ENCODE measurements around the gene ALDOC.

ALDOC gene

GRCh38 chr17:28528327-28529012 lies 48.2 kb downstream of the ALDOC start:
- POLR2A ChIA-PET: no interaction called here
- 86% methylated on average over 9 of the region's 9 CpGs for WGBS (ENCODE audit: insufficient coverage)
- no peak for DNase-seq

DNA sequence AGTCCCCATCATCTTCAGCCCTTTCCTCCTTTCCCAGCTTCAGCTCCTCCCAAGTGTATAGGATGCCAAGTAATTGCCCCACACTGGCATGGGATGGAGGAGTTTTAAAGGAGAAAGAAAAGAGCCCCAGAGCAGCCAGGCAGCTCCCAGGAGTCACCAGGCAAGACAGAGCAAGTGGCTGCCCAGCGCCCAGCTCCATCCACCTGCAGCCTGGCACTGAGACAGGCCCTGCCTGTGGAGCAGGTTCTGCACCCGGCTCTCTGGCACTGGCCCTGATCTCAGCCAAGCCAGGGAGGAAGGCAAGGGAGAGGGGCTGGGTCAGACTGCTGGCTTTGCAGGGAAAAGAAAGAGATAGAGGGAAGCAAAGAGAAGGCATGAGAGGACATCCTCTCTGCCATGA lies 48.8 kb downstream of the ALDOC start:
- 100% methylated on average over 2 of the region's 2 CpGs for WGBS (ENCODE audit: insufficient coverage)
- no peak overlapping the region for H3K27ac ChIP-seq (ENCODE audit: insufficient read depth in 1 of 2, low read depth in 1 of 2, low read length in 2 of 2, poor library complexity in 1 of 2, severe bottlenecking in 2 of 2)
- DNase-seq: no peak
- no peaks in the 10 kb centered on the region for H3K36me3 ChIP-seq (ENCODE audit: control insufficient read depth in 4 of 4, insufficient read depth in 4 of 4, low read length in 3 of 4)
- no peak overlapping the region for H3K4me3 ChIP-seq (ENCODE audit: control insufficient read depth in 1 of 7, extremely low read depth in 1 of 7, insufficient read depth in 4 of 7, low read depth in 2 of 7, low read length in 6 of 7)
- ChIA-PET CTCF (interaction anchor here (19.4 kb wide), 1 partner anchor 31 kb away, joined by 260 read pairs; no protein-coding TSS in a partner anchor), POLR2A (no interaction called here)
- H3K27me3 ChIP-seq (replicated peaks in 2 of 5; ENCODE audit: control insufficient read depth in 4 of 5, insufficient read depth in 5 of 5, low read length in 4 of 5): no peaks in the 10 kb centered on the region
- no peaks in the 10 kb centered on the region for H3K4me1 ChIP-seq (ENCODE audit: control extremely low read depth in 1 of 4, control insufficient read depth in 4 of 4, insufficient read depth in 4 of 4, low read length in 3 of 4)
- H3K9me3 ChIP-seq (ENCODE audit: control extremely low read depth in 1 of 5, control insufficient read depth in 4 of 5, insufficient read depth in 2 of 5, low read depth in 1 of 5, low read length in 4 of 5): no peaks in the 10 kb centered on the region

More at GRCh38 chr17:28528327-28529012, 48.2 kb downstream of the ALDOC start:
- H3K27me3 ChIP-seq (replicated peaks in 2 of 5; ENCODE audit: control insufficient read depth in 4 of 5, insufficient read depth in 5 of 5, low read length in 4 of 5): no peaks in the 10 kb centered on the region
- no peaks in the 10 kb centered on the region for H3K9me3 ChIP-seq (ENCODE audit: control extremely low read depth in 1 of 5, control insufficient read depth in 4 of 5, insufficient read depth in 2 of 5, low read depth in 1 of 5, low read length in 4 of 5)
- no peak overlapping the region for H3K27ac ChIP-seq (ENCODE audit: insufficient read depth in 1 of 2, low read depth in 1 of 2, low read length in 2 of 2, poor library complexity in 1 of 2, severe bottlenecking in 2 of 2)
- no peaks in the 10 kb centered on the region for H3K36me3 ChIP-seq (ENCODE audit: control insufficient read depth in 4 of 4, insufficient read depth in 4 of 4, low read length in 3 of 4)
- H3K4me3 ChIP-seq (ENCODE audit: control insufficient read depth in 1 of 7, extremely low read depth in 1 of 7, insufficient read depth in 4 of 7, low read depth in 2 of 7, low read length in 6 of 7): no peak overlapping the region
- H3K4me1 ChIP-seq (ENCODE audit: control extremely low read depth in 1 of 4, control insufficient read depth in 4 of 4, insufficient read depth in 4 of 4, low read length in 3 of 4): no peaks in the 10 kb centered on the region
- CTCF ChIA-PET: interaction anchor here (1.6 to 19.4 kb wide), 2 partner anchors 19 to 32 kb away, joined by 4 to 260 read pairs; no protein-coding TSS in a partner anchor

- Histone ChIP-seq H3K27me3 (replicated peaks in 2 of 5; ENCODE audit: control insufficient read depth in 4 of 5, insufficient read depth in 5 of 5, low read length in 4 of 5) (no peaks in the 10 kb centered on the region), H3K4me1 (ENCODE audit: control extremely low read depth in 1 of 4, control insufficient read depth in 4 of 4, insufficient read depth in 4 of 4, low read length in 3 of 4) (no peaks in the 10 kb centered on the region), H3K36me3 (ENCODE audit: control insufficient read depth in 4 of 4, insufficient read depth in 4 of 4, low read length in 3 of 4) (no peaks in the 10 kb centered on the region), H3K27ac (ENCODE audit: insufficient read depth in 1 of 2, low read depth in 1 of 2, low read length in 2 of 2, poor library complexity in 1 of 2, severe bottlenecking in 2 of 2) (no peak overlapping the region), H3K4me3 (ENCODE audit: control insufficient read depth in 1 of 7, extremely low read depth in 1 of 7, insufficient read depth in 4 of 7, low read depth in 2 of 7, low read length in 6 of 7) (no peak overlapping the region), H3K9me3 (ENCODE audit: control extremely low read depth in 1 of 5, control insufficient read depth in 4 of 5, insufficient read depth in 2 of 5, low read depth in 1 of 5, low read length in 4 of 5) (no peaks in the 10 kb centered on the region)
- peak; percentile 51 to 86 (median 69) for DNase-seq
- CTCF ChIA-PET: interaction anchor here (1.1 to 19.4 kb wide), 3 partner anchors 9 to 30 kb away, joined by 4 to 260 read pairs (median 8); no protein-coding TSS in a partner anchor
- POLR2A ChIA-PET: no interaction called here
- 92% methylated on average over 2 of the region's 2 CpGs for WGBS (ENCODE audit: insufficient coverage)
Observed at GRCh38 chr17:28527181-28527681, 49.5 kb downstream of the ALDOC start.

DNA sequence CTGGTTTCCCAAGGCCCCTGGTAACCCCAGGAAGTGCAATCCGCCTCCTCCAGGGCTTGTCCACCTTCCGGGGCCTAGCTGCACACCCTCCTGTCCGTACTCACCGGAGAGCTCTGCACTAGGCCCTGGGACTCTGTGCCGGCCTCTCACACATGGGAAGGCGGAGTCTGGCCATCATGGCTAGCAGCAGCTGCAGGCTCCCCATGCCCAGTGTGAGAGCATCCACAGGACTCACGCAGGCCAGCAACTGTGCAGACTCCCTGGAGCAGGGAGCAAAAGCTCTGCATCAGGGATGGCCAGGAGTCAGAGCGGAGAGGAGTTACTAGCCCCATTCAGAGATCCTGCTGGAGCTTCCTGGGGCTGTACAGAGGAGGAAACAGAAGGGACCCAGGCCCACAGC lies 50.3 kb downstream of the ALDOC start:
- CTCF ChIA-PET: interaction anchor here (1.1 to 19.4 kb wide), 4 partner anchors 10 to 29 kb away, joined by 4 to 260 read pairs (median 10); no protein-coding TSS in a partner anchor
- H3K4me3 ChIP-seq (ENCODE audit: control insufficient read depth in 1 of 7, extremely low read depth in 1 of 7, insufficient read depth in 4 of 7, low read depth in 2 of 7, low read length in 6 of 7): no peak overlapping the region

GRCh38 chr17:28524476-28525424 lies 51.9 kb downstream of the ALDOC start:
- H3K4me3 ChIP-seq (ENCODE audit: control insufficient read depth in 1 of 7, extremely low read depth in 1 of 7, insufficient read depth in 4 of 7, low read depth in 2 of 7, low read length in 6 of 7): no peak overlapping the region
- H3K9me3 ChIP-seq (ENCODE audit: control extremely low read depth in 1 of 5, control insufficient read depth in 4 of 5, insufficient read depth in 2 of 5, low read depth in 1 of 5, low read length in 4 of 5): no peaks in the 10 kb centered on the region
- no peaks in the 10 kb centered on the region for H3K27me3 ChIP-seq (replicated peaks in 2 of 5; ENCODE audit: control insufficient read depth in 4 of 5, insufficient read depth in 5 of 5, low read length in 4 of 5)
- no peak for DNase-seq
- no peaks in the 10 kb centered on the region for H3K36me3 ChIP-seq (ENCODE audit: control insufficient read depth in 4 of 4, insufficient read depth in 4 of 4, low read length in 3 of 4)
- H3K4me1 ChIP-seq (ENCODE audit: control extremely low read depth in 1 of 4, control insufficient read depth in 4 of 4, insufficient read depth in 4 of 4, low read length in 3 of 4): peaks cover 0 to 10% (median 6%) of the 10 kb centered on the region in 4 experiments
- ChIA-PET POLR2A (interaction anchor here (0.6 kb wide), 1 partner anchor 505 kb away, joined by 3 read pairs; no protein-coding TSS in a partner anchor), CTCF (interaction anchor here (1.8 to 19.4 kb wide), 2 partner anchors 23 to 28 kb away, joined by 11 to 260 read pairs; no protein-coding TSS in a partner anchor)
- 96% methylated on average over 24 of the region's 25 CpGs for WGBS (ENCODE audit: insufficient coverage)
- H3K27ac ChIP-seq (ENCODE audit: insufficient read depth in 1 of 2, low read depth in 1 of 2, low read length in 2 of 2, poor library complexity in 1 of 2, severe bottlenecking in 2 of 2): no peak overlapping the region

More for the DNA sequence above, 50.3 kb downstream of the ALDOC start:
- no peaks in the 10 kb centered on the region for H3K9me3 ChIP-seq (ENCODE audit: control extremely low read depth in 1 of 5, control insufficient read depth in 4 of 5, insufficient read depth in 2 of 5, low read depth in 1 of 5, low read length in 4 of 5)
- no peak overlapping the region for H3K27ac ChIP-seq (ENCODE audit: insufficient read depth in 1 of 2, low read depth in 1 of 2, low read length in 2 of 2, poor library complexity in 1 of 2, severe bottlenecking in 2 of 2)
- no peaks in the 10 kb centered on the region for H3K27me3 ChIP-seq (replicated peaks in 2 of 5; ENCODE audit: control insufficient read depth in 4 of 5, insufficient read depth in 5 of 5, low read length in 4 of 5)
- no peaks in the 10 kb centered on the region for H3K36me3 ChIP-seq (ENCODE audit: control insufficient read depth in 4 of 4, insufficient read depth in 4 of 4, low read length in 3 of 4)
- WGBS (ENCODE audit: insufficient coverage): 88% methylated on average over 8 of the region's 8 CpGs
- DNase-seq: no peak
- POLR2A ChIA-PET: no interaction called here
- no peaks in the 10 kb centered on the region for H3K4me1 ChIP-seq (ENCODE audit: control extremely low read depth in 1 of 4, control insufficient read depth in 4 of 4, insufficient read depth in 4 of 4, low read length in 3 of 4)

DNA sequence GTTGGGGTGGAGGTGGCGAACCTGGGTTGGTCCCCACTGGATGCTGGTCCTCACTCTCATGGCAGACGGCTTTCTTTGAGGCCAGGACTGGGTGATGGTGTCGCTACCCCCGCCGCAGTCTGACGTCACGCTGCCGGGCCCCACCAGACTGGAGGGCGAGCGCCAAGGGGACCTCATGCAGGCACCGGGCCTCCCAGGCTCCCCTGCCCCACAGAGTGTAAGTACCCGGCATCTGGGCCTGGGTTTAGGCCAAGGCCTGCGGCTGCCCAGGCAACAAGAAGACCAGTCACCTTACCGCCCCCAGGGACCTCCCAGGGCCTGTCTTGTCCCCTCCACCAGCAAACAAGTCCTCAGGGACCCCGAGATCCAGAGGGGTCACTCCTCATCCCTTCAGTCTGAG lies 52.8 kb downstream of the ALDOC start:
- H3K4me3 ChIP-seq (ENCODE audit: control insufficient read depth in 1 of 7, extremely low read depth in 1 of 7, insufficient read depth in 4 of 7, low read depth in 2 of 7, low read length in 6 of 7): no peak overlapping the region
- CTCF ChIA-PET: no interaction called here
- peaks cover 0 to 17% (median 15%) of the 10 kb centered on the region in 4 experiments for H3K4me1 ChIP-seq (ENCODE audit: control extremely low read depth in 1 of 4, control insufficient read depth in 4 of 4, insufficient read depth in 4 of 4, low read length in 3 of 4)
- H3K9me3 ChIP-seq (ENCODE audit: control extremely low read depth in 1 of 5, control insufficient read depth in 4 of 5, insufficient read depth in 2 of 5, low read depth in 1 of 5, low read length in 4 of 5): no peaks in the 10 kb centered on the region
- 95% methylated on average over 15 of the region's 15 CpGs for WGBS (ENCODE audit: insufficient coverage)
- POLR2A ChIA-PET: no interaction called here
- H3K36me3 ChIP-seq (ENCODE audit: control insufficient read depth in 4 of 4, insufficient read depth in 4 of 4, low read length in 3 of 4): no peaks in the 10 kb centered on the region
- H3K27me3 ChIP-seq (replicated peaks in 2 of 5; ENCODE audit: control insufficient read depth in 4 of 5, insufficient read depth in 5 of 5, low read length in 4 of 5): no peaks in the 10 kb centered on the region
- H3K27ac ChIP-seq (ENCODE audit: insufficient read depth in 1 of 2, low read depth in 1 of 2, low read length in 2 of 2, poor library complexity in 1 of 2, severe bottlenecking in 2 of 2): no peak overlapping the region
- no peak for DNase-seq

All from common myeloid progenitor, CD34-positive (primary cell).